ENCODE data around the gene DPF3. TPM values are rescaled to one million over a fixed set of nuclear protein-coding genes. Genes with fewer than 3 reads are reported as not detected.

DPF3 gene
- total RNA-seq, 1 donor from 2014 or later: 0.86 TPM

- TF ChIP-seq CTCF (conservative IDR thresholded peaks at IDR 0.05; ENCODE audit: low read depth, low read length): no peak
- DNase-seq (ENCODE audit: low read depth): no peak
- no peak overlapping the region for H3K4me3 ChIP-seq (ENCODE audit: low read depth, low read length)
Measured at GRCh38 chr14:72633551-72633950, 260.4 kb downstream of the DPF3 start.

DNA sequence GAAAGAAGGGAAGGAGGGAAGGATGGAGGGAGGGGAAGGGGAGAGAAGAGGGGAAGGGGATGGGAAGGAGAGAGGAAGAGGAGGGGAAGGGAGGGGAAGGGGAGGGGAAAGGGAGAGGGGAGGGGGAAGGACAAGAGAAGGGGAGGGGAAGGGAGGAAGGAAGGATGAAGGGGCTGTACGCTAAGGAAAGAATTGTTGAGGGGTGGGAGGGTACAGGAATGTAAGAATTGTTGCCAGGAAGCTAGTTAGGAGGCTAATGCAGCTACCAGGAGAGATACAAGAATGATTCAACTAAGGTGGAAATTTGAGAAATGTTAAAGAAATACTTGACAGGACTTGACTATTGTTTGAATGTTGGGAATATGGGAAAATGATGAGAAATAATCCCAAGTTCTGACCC lies 261.2 kb downstream of the DPF3 start:
- no peak overlapping the region for H3K4me3 ChIP-seq (ENCODE audit: low read depth, low read length)
- no peak for TF ChIP-seq CTCF (conservative IDR thresholded peaks at IDR 0.05; ENCODE audit: low read depth, low read length)
- DNase-seq (ENCODE audit: low read depth): no peak

DNA sequence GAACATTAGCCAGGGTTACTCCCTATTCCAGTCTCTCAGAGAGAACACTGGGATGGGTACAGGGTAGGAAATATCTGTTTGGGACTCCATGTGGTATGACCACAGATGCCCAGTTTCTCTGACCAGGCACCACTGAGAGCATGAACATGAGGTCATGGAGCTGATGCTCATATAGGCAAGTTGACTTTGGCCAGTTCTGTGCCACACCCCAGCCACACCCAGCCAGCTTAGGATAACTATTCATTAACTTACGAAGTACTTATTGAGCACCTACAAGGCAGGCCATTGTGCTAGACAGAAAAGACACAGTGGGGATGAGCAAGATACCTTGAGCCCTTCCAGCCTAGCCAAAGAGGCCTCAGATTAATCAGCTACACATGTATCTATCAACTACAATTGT lies 262.5 kb downstream of the DPF3 start:
- no peak for DNase-seq (ENCODE audit: low read depth)
- TF ChIP-seq CTCF (conservative IDR thresholded peaks at IDR 0.05; ENCODE audit: low read depth, low read length): no peak

DNA sequence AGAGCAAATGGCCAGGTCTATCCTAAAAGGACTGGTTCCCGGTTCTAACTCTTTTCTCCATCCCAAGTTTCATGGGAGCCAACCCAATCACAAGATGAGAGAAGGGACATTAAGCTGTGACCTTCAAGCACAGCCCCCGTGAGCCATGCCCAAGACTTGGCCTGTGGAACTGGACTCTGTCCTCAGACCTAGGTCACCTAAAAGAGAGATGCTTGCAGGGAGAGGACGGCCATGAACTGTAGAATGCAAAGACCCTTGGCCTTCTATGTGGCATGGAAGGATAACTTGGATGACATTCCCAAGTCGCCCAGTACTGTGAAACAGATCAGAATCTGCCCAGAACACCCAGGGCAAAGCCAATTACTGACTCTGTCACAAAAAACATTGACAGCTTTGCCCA lies 263.5 kb downstream of the DPF3 start:
- TF ChIP-seq CTCF (conservative IDR thresholded peaks at IDR 0.05; ENCODE audit: low read depth, low read length): no peak
- no peak for DNase-seq (ENCODE audit: low read depth)
- H3K4me3 ChIP-seq (ENCODE audit: low read depth, low read length): no peak overlapping the region

More for the DNA sequence above, 262.5 kb downstream of the DPF3 start:
- no peak overlapping the region for H3K4me3 ChIP-seq (ENCODE audit: low read depth, low read length)

- TF ChIP-seq CTCF (conservative IDR thresholded peaks at IDR 0.05; ENCODE audit: low read depth, low read length): no peak
- no peak for DNase-seq (ENCODE audit: low read depth)
Measured at GRCh38 chr14:72629534-72629933, 264.4 kb downstream of the DPF3 start.

GRCh38 chr14:72625689-72626088 lies 268.2 kb downstream of the DPF3 start:
- no peak overlapping the region for H3K4me3 ChIP-seq (ENCODE audit: low read depth, low read length)
- DNase-seq (ENCODE audit: low read depth): no peak
- no peak for TF ChIP-seq CTCF (conservative IDR thresholded peaks at IDR 0.05; ENCODE audit: low read depth, low read length)

More at GRCh38 chr14:72629534-72629933, 264.4 kb downstream of the DPF3 start:
- H3K4me3 ChIP-seq (ENCODE audit: low read depth, low read length): no peak overlapping the region

- no peak for TF ChIP-seq CTCF (conservative IDR thresholded peaks at IDR 0.05; ENCODE audit: low read depth, low read length)
- no peak for DNase-seq (ENCODE audit: low read depth)
- H3K4me3 ChIP-seq (ENCODE audit: low read depth, low read length): no peak overlapping the region
Measured at GRCh38 chr14:72621387-72622065, 272.4 kb downstream of the DPF3 start.

All from epithelial cell of proximal tubule (primary cell).